HAP-1 (cell line): ENCODE data around the gene SSBP4.

ENCODE experiments used
- DNase-seq, 2 experiments: peaks; one replicate each; pipeline ENCODE4 v3.0.0-alpha.2; 2016 to 2020; ENCODE audit warnings: low spot score in 2 of 2
- H3K27me3 ChIP-seq: fragments of 250-450 bp; sonication (Bioruptor Pico); 2 replicates; pipeline ENCODE4 v1.5.1; 2020; ENCODE audit warnings: low read depth, mild to moderate bottlenecking, moderate library complexity
- H3K36me3 ChIP-seq: fragments of 250-450 bp; sonication (Bioruptor Pico); replicated peaks from 2 replicates; pipeline ENCODE4 v1.5.1; 2020; ENCODE audit warnings: mild to moderate bottlenecking
- H3K4me1 ChIP-seq: fragments of 250-450 bp; sonication (Bioruptor Pico); 2 replicates; pipeline ENCODE4 v1.5.1; 2020; ENCODE audit warnings: mild to moderate bottlenecking
- H3K4me3 ChIP-seq: fragments of 250-450 bp; sonication (Bioruptor Pico); 2 replicates; pipeline ENCODE4 v1.5.1; 2020; ENCODE audit warnings: mild to moderate bottlenecking, moderate library complexity
- H3K9me3 ChIP-seq: fragments of 250-450 bp; sonication (Bioruptor Pico); 2 replicates; pipeline ENCODE4 v1.5.1; 2020; ENCODE audit warnings: mild to moderate bottlenecking, moderate library complexity
- in situ Hi-C: fragments of 300-500 bp; cut with MboI; formaldehyde crosslinking; loops from 3 replicates; pipeline ENCODE4 v1.14.3; 2020; ENCODE audit warnings: low sequenced_read_pairs, inconsistent platforms, mixed read lengths

Gene SSBP4

GRCh38 chr19:18444513-18444912 lies 25.3 kb downstream of the SSBP4 start:
- Histone ChIP-seq H3K4me3 (no peak overlapping the region), H3K36me3 (peaks cover 26% of the 10 kb centered on the region), H3K27me3 (no peaks in the 10 kb centered on the region), H3K4me1 (peaks cover 5% of the 10 kb centered on the region), H3K9me3 (no peaks in the 10 kb centered on the region)
- in situ Hi-C loops: no loop called here
- DNase-seq: no peak

- no peak overlapping the region for H3K4me3 ChIP-seq
- peaks cover 35% of the 10 kb centered on the region for H3K36me3 ChIP-seq
- H3K27me3 ChIP-seq: no peaks in the 10 kb centered on the region
- in situ Hi-C loops: no loop called here
- no peak for DNase-seq
- H3K4me1 ChIP-seq: no peaks in the 10 kb centered on the region
- H3K9me3 ChIP-seq: no peaks in the 10 kb centered on the region
These were observed 26.2 kb downstream of the SSBP4 start for GRCh38 chr19:18445262-18445948.

- Histone ChIP-seq H3K27me3 (no peaks in the 10 kb centered on the region), H3K36me3 (peaks cover 38% of the 10 kb centered on the region), H3K9me3 (no peaks in the 10 kb centered on the region), H3K4me3 (no peak overlapping the region), H3K4me1 (no peaks in the 10 kb centered on the region)
- no peak for DNase-seq
- in situ Hi-C loops: no loop called here
These were observed 27.1 kb downstream of the SSBP4 start for GRCh38 chr19:18446145-18446810.

- no peaks in the 10 kb centered on the region for H3K27me3 ChIP-seq
- H3K9me3 ChIP-seq: no peaks in the 10 kb centered on the region
- no peak overlapping the region for H3K4me3 ChIP-seq
- in situ Hi-C loops: no loop called here
- DNase-seq: no peak
- peaks cover 38% of the 10 kb centered on the region for H3K36me3 ChIP-seq
- H3K4me1 ChIP-seq: no peaks in the 10 kb centered on the region
These were observed 27.7 kb downstream of the SSBP4 start for GRCh38 chr19:18446811-18447359.

- Histone ChIP-seq H3K4me3 (no peak overlapping the region), H3K27me3 (no peaks in the 10 kb centered on the region), H3K4me1 (no peaks in the 10 kb centered on the region), H3K9me3 (no peaks in the 10 kb centered on the region), H3K36me3 (peaks cover 35% of the 10 kb centered on the region)
- DNase-seq: no peak
- in situ Hi-C loops: no loop called here
These were observed 30.4 kb downstream of the SSBP4 start for GRCh38 chr19:18449552-18449951.

- in situ Hi-C loops: loop anchor here (10.0 kb wide), 2 partner anchors 405 to 535 kb away; no protein-coding TSS in a partner anchor
- Histone ChIP-seq H3K4me3 (no peak overlapping the region), H3K9me3 (no peaks in the 10 kb centered on the region), H3K27me3 (no peaks in the 10 kb centered on the region), H3K4me1 (no peaks in the 10 kb centered on the region), H3K36me3 (peaks cover 35% of the 10 kb centered on the region)
- no peak for DNase-seq
These were observed 31.1 kb downstream of the SSBP4 start for GRCh38 chr19:18450021-18450930.

GRCh38 chr19:18450931-18451836 lies 32.0 kb downstream of the SSBP4 start:
- peak; percentile 50 to 93 for DNase-seq
- H3K9me3 ChIP-seq: no peaks in the 10 kb centered on the region
- no peaks in the 10 kb centered on the region for H3K4me1 ChIP-seq
- H3K27me3 ChIP-seq: no peaks in the 10 kb centered on the region
- no peak overlapping the region for H3K4me3 ChIP-seq
- peaks cover 29% of the 10 kb centered on the region for H3K36me3 ChIP-seq
- in situ Hi-C loops: loop anchor here (10.0 kb wide), 2 partner anchors 404 to 534 kb away; no protein-coding TSS in a partner anchor

GRCh38 chr19:18452386-18452785 lies 33.2 kb downstream of the SSBP4 start:
- in situ Hi-C loops: loop anchor here (10.0 kb wide), 2 partner anchors 402 to 532 kb away; no protein-coding TSS in a partner anchor
- H3K4me3 ChIP-seq: no peak overlapping the region
- H3K4me1 ChIP-seq: no peaks in the 10 kb centered on the region
- H3K36me3 ChIP-seq: peaks cover 28% of the 10 kb centered on the region
- H3K27me3 ChIP-seq: no peaks in the 10 kb centered on the region
- DNase-seq: no peak
- no peaks in the 10 kb centered on the region for H3K9me3 ChIP-seq

GRCh38 chr19:18453269-18454024 lies 34.2 kb downstream of the SSBP4 start:
- Histone ChIP-seq H3K4me1 (no peaks in the 10 kb centered on the region), H3K4me3 (no peak overlapping the region), H3K27me3 (no peaks in the 10 kb centered on the region), H3K36me3 (peaks cover 24% of the 10 kb centered on the region), H3K9me3 (no peaks in the 10 kb centered on the region)
- in situ Hi-C loops: loop anchor here (10.0 kb wide), 2 partner anchors 401 to 531 kb away; no protein-coding TSS in a partner anchor
- no peak for DNase-seq

GRCh38 chr19:18456279-18456678 lies 37.1 kb downstream of the SSBP4 start:
- in situ Hi-C loops: loop anchor here (10.0 kb wide), 2 partner anchors 399 to 529 kb away; no protein-coding TSS in a partner anchor
- no peaks in the 10 kb centered on the region for H3K4me1 ChIP-seq
- peaks cover 18% of the 10 kb centered on the region for H3K36me3 ChIP-seq
- no peaks in the 10 kb centered on the region for H3K27me3 ChIP-seq
- H3K9me3 ChIP-seq: no peaks in the 10 kb centered on the region
- no peak for DNase-seq
- no peak overlapping the region for H3K4me3 ChIP-seq

GRCh38 chr19:18456974-18457373 lies 37.8 kb downstream of the SSBP4 start:
- Histone ChIP-seq H3K4me1 (no peaks in the 10 kb centered on the region), H3K4me3 (no peak overlapping the region), H3K27me3 (no peaks in the 10 kb centered on the region), H3K9me3 (no peaks in the 10 kb centered on the region), H3K36me3 (peaks cover 23% of the 10 kb centered on the region)
- in situ Hi-C loops: loop anchor here (10.0 kb wide), 2 partner anchors 398 to 528 kb away; no protein-coding TSS in a partner anchor
- no peak for DNase-seq
